MCF 10A (cell line): ENCODE measurements around the gene COG5. TPM values are rescaled to one million over a fixed set of nuclear protein-coding genes. Genes with fewer than 3 reads are reported as not detected.
"Not testable (repeated sequence)": the region's sequence is repeated elsewhere in the genome, so short reads cannot be mapped to it uniquely, and the experiment has no call there.

Source experiments
- BruUV-seq: library from RNA; stranded (reverse); fragments of 400-500 nt; replicated peaks from 2 replicates; lab custom pipeline; 2021; lab: Mats Ljungman, UMichigan
- CTCF ChIA-PET: fragments of 300-600 bp; sonication (Branson Sonifier 250); formaldehyde crosslinking; extraction: SDS; loops from one replicate; lab custom pipeline; 2021; ENCODE audit warnings: antibody characterized with exemption, inconsistent platforms; lab: Yijun Ruan, JAX
- POLR2A ChIA-PET: fragments of 300-600, 350-650 bp; sonication (Branson Sonifier 250); formaldehyde crosslinking; extraction: SDS; loops from one replicate; lab custom pipeline; 2020; ENCODE audit warnings: antibody characterized with exemption, inconsistent platforms; lab: Yijun Ruan, JAX
- DNase-seq: peaks from one replicate; pipeline ENCODE4 v3.0.0-alpha.2; 2018; ENCODE audit not compliant: unreplicated experiment
- H3K27ac Mint-ChIP-seq: one replicate; pipeline ENCODE4 v1.8.0; 2022; ENCODE audit warnings: mild to moderate bottlenecking, low read depth, mixed read lengths; ENCODE audit not compliant: unreplicated experiment
- H3K27me3 Mint-ChIP-seq: one replicate; pipeline ENCODE4 v1.8.0; 2022; ENCODE audit warnings: mixed read lengths; ENCODE audit not compliant: insufficient read depth, unreplicated experiment
- H3K36me3 Mint-ChIP-seq: one replicate; pipeline ENCODE4 v1.8.0; 2022; ENCODE audit warnings: mild to moderate bottlenecking, moderate library complexity, mixed read lengths; ENCODE audit not compliant: insufficient read depth, unreplicated experiment
- H3K4me1 Mint-ChIP-seq: one replicate; pipeline ENCODE4 v1.8.0; 2022; ENCODE audit warnings: mixed read lengths; ENCODE audit not compliant: insufficient read depth, unreplicated experiment
- H3K4me3 Mint-ChIP-seq: one replicate; pipeline ENCODE4 v1.8.0; 2022; ENCODE audit warnings: mild to moderate bottlenecking, moderate library complexity, mixed read lengths; ENCODE audit not compliant: unreplicated experiment
- H3K9me3 Mint-ChIP-seq: one replicate; pipeline ENCODE4 v1.8.0; 2022; ENCODE audit warnings: mixed read lengths; ENCODE audit not compliant: unreplicated experiment
- intact Hi-C: fragments of 100-400 bp; cut with micrococcal nuclease; formaldehyde crosslinking; loops from 2 replicates; pipeline ENCODE4 v1.14.1; 2022
- total RNA-seq: library from RNA; stranded (reverse); gene quantifications from 2 replicates; pipeline ENCODE4 v1.2.3, GENCODE V29; 2022
- TF ChIP-seq, protein P1 (sequence below): fragments of 200-600 bp; IDR thresholded peaks from one replicate; pipeline ENCODE4 v1.8.0; 2022; ENCODE audit warnings: antibody characterized with exemption, mild to moderate bottlenecking; ENCODE audit not compliant: unreplicated experiment

Gene COG5
- total RNA-seq, 1 experiment from 2014 or later = 40.3 TPM

DNA sequence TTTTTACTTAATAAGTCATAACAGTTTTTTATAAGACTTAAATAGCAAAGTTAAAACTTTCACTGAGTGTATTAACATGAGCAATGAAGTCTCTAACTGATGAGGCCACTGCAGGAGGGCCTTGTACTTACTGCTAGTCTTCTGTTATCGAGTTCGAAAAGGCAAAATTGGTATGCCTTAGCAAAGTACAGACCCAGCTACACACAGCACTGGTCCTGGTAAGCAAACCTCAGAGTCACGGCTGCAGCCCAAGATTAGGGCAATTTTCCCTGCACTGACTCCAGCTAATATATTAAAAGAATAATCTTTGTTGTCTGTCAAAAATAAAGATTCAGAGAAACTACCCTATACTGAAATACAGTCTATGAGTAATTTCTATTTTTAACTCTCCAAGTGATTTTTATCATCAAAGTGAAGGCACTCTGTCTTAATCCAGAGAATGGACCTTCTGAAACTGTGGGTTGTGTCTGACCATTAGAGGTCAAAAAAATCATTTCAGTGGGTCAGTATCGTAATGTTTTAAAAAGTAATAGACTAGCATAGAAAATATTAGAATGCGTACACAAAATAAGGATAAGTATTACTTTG lies 309.2 kb downstream of the COG5 start:
- Mint-ChIP-seq H3K4me1 (no peaks in the 10 kb centered on the region), H3K27ac (no peak overlapping the region), H3K4me3 (no peak overlapping the region), H3K36me3 (no peaks in the 10 kb centered on the region), H3K9me3 (no peaks in the 10 kb centered on the region), H3K27me3 (no peaks in the 10 kb centered on the region)
- intact Hi-C loops = no loop called here
- TF ChIP-seq, protein P1, sequence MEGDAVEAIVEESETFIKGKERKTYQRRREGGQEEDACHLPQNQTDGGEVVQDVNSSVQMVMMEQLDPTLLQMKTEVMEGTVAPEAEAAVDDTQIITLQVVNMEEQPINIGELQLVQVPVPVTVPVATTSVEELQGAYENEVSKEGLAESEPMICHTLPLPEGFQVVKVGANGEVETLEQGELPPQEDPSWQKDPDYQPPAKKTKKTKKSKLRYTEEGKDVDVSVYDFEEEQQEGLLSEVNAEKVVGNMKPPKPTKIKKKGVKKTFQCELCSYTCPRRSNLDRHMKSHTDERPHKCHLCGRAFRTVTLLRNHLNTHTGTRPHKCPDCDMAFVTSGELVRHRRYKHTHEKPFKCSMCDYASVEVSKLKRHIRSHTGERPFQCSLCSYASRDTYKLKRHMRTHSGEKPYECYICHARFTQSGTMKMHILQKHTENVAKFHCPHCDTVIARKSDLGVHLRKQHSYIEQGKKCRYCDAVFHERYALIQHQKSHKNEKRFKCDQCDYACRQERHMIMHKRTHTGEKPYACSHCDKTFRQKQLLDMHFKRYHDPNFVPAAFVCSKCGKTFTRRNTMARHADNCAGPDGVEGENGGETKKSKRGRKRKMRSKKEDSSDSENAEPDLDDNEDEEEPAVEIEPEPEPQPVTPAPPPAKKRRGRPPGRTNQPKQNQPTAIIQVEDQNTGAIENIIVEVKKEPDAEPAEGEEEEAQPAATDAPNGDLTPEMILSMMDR = no peak
- BruUV-seq = no TSS peak
- ChIA-PET POLR2A (interaction anchor here (0.5 kb wide), 1 partner anchor 21 kb away, joined by 3 read pairs; no protein-coding TSS in a partner anchor), CTCF (interaction anchor here (1.3 kb wide), 1 partner anchor 621 kb away, joined by 3 read pairs; no protein-coding TSS in a partner anchor)
- no peak for DNase-seq

DNA sequence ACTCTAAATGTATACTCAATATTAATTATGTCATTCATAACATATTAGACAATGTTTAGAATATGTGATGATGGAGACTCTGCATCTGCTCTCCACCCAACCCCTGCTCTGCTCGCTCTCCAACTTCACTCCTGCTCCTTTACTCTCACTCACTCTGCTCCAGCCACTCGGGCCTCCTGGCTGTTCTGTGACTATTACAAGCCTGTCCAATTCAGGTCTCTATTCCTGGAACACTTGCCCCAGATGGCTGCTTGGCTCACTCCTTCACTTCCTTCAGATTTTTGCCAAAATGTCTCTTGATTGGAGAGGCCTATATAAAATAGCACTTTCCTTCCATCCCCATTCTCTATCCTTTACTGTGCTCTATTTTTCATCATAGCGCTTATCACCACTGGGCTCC lies 310.1 kb downstream of the COG5 start:
- Mint-ChIP-seq H3K4me1 (no peaks in the 10 kb centered on the region), H3K9me3 (no peaks in the 10 kb centered on the region), H3K27me3 (no peaks in the 10 kb centered on the region), H3K36me3 (no peaks in the 10 kb centered on the region), H3K4me3 (no peak overlapping the region), H3K27ac (no peak overlapping the region)
- POLR2A ChIA-PET = interaction anchor here (0.5 kb wide), 1 partner anchor 22 kb away, joined by 3 read pairs; no protein-coding TSS in a partner anchor
- CTCF ChIA-PET = interaction anchor here (1.2 to 1.3 kb wide), 2 partner anchors 14 to 621 kb away, joined by 3 read pairs; no protein-coding TSS in a partner anchor
- intact Hi-C loops = no loop called here
- no TSS peak for BruUV-seq
- TF ChIP-seq, protein P1 = no peak
- no peak for DNase-seq

DNA sequence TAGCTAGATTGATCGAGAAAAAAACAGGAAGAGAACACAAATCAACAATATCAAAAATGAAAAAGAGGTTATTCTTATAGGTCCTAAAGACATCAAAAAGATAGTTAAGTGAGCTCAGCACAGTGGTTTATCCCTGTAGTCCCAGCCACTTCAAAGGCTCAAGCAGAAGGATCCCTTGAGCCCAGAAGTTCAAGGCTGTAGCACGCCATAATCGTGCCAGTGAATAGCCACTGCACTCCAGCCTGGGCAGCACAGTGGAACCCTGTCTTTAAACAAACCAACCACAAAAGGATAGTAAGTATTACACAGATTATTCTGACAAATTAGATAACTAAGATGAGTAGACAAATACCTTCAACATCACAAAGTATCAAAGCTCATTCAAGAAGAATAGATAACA lies 311.8 kb downstream of the COG5 start:
- CTCF ChIA-PET = no interaction called here
- intact Hi-C loops = no loop called here
- POLR2A ChIA-PET = interaction anchor here (0.6 kb wide), 1 partner anchor 286 kb away, joined by 3 read pairs; no protein-coding TSS in a partner anchor
- Mint-ChIP-seq H3K27ac (no peak overlapping the region), H3K4me1 (no peaks in the 10 kb centered on the region), H3K27me3 (no peaks in the 10 kb centered on the region), H3K36me3 (no peaks in the 10 kb centered on the region), H3K4me3 (no peak overlapping the region), H3K9me3 (no peaks in the 10 kb centered on the region)
- BruUV-seq = no TSS peak
- TF ChIP-seq, protein P1 = no peak
- DNase-seq = no peak

DNA sequence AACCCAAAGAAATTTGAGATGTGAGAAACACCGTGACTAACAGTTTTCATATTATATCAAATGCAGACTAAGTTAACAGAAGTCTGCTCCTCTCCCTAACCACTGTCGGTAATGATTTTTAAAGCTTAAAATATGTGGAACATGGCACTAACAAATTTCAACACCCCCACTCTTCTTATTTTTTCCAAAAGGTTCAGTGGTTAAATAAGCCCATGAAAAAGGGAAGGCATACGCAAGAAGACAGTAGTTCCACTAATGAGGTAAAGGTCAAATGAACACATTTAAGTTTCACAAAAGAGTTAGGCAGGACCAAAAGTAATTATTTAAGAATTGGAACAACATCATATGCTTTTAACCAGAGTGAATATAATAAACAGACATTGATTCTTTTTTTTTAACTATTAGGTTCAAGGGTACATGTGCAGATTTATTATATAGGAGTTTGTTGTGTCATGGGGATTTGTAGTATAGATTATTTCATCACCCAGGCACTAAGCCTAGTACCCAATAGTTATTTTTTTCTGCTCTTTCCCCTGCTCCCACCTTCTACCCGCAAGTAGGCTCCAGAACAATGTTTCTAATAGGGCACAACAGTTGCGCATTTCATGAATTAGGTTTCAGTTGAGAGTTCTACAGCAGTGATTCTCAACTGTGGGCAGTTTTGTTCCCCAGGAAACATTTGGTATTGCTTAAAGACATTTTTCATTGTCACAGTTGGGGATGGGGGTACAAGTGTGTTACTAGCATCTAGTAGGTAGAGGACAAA lies 315.0 kb downstream of the COG5 start:
- no peaks in the 10 kb centered on the region for H3K27me3 Mint-ChIP-seq
- POLR2A ChIA-PET = no interaction called here
- intact Hi-C loops = no loop called here

DNA sequence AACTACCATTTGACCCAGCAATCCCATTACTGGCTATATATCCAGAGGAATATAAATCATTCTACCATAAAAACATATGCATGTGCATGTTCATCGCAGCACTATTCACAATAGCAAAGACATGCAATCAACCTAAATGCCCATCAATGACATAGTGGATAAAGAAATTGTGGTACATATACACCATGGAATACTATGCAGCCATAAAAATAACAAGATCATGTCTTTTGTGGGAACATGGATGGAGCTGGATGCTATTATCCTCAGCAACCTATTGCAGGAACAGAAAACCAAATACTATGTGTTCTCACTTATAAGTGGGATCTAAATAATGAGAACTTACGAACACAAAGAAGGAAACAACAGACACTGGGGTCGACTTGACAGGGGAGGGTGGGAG lies 316.9 kb downstream of the COG5 start:
- H3K4me1 Mint-ChIP-seq, BruUV-seq, CTCF ChIA-PET, H3K27me3 Mint-ChIP-seq, DNase-seq, POLR2A ChIA-PET, H3K27ac Mint-ChIP-seq, H3K4me3 Mint-ChIP-seq, H3K9me3 Mint-ChIP-seq, intact Hi-C loops: not testable (repeated sequence)
- peaks cover 13% of the 10 kb centered on the region for H3K36me3 Mint-ChIP-seq

More for the DNA sequence above, 315.0 kb downstream of the COG5 start:
- DNase-seq = no peak
- Mint-ChIP-seq H3K36me3 (peaks cover 2% of the 10 kb centered on the region), H3K9me3 (no peaks in the 10 kb centered on the region), H3K4me3 (no peak overlapping the region), H3K27ac (no peak overlapping the region), H3K4me1 (no peaks in the 10 kb centered on the region)
- CTCF ChIA-PET = interaction anchor here (0.7 kb wide), 1 partner anchor 23 kb away, joined by 3 read pairs; no protein-coding TSS in a partner anchor
- TF ChIP-seq, protein P1 = no peak
- BruUV-seq = no TSS peak
